Spleen (tissue), 11 donors: ENCODE data around the gene ACSL1. TPM values are rescaled to one million over a fixed set of nuclear protein-coding genes. Genes with fewer than 3 reads are reported as not detected.

ENCODE experiments used
- DNase-seq: peaks from one replicate; pipeline ENCODE4 v3.0.0-alpha.2; 2020
- H3K27ac ChIP-seq, 8 donors: fragments of 200-600 bp; sonication (generic) in 7 of 8; 1 replicate in 4 of 8; 2 replicates in 4 of 8; pipeline versions ENCODE4 v1.5.0 to v1.8.0; 2016 to 2021; ENCODE audit warnings: inconsistent platforms in 4 of 8, mild to moderate bottlenecking in 4 of 8, moderate library complexity in 1 of 8
- H3K27me3 ChIP-seq, 7 donors: fragments of 200-600 bp; sonication (generic) in 6 of 7; replicated peaks in 1 of 7; 1 replicate in 4 of 7; 2 replicates in 3 of 7; pipeline versions ENCODE4 v1.5.0 to v1.8.0; 2016 to 2021; ENCODE audit warnings: inconsistent platforms in 3 of 7, mild to moderate bottlenecking in 1 of 7
- H3K36me3 ChIP-seq, 6 donors: fragments of 200-600 bp; sonication (generic) in 5 of 6; 1 replicate in 4 of 6; 2 replicates in 2 of 6; pipeline versions ENCODE4 v1.5.0 to v1.8.0; 2016 to 2021; ENCODE audit warnings: inconsistent platforms in 2 of 6
- H3K4me1 ChIP-seq, 6 donors: fragments of 200-600 bp; sonication (generic) in 5 of 6; 1 replicate in 3 of 6; 2 replicates in 3 of 6; pipeline versions ENCODE4 v1.5.0 to v1.8.0; 2016 to 2021; ENCODE audit warnings: inconsistent platforms in 3 of 6
- H3K4me3 ChIP-seq, 8 donors: fragments of 200-600 bp; sonication (generic) in 7 of 8; 1 replicate in 4 of 8; 2 replicates in 4 of 8; pipeline versions ENCODE4 v1.5.0 to v1.8.0; 2016 to 2021; ENCODE audit warnings: inconsistent platforms in 4 of 8, mild to moderate bottlenecking in 4 of 8, moderate library complexity in 2 of 8
- H3K9me3 ChIP-seq, 8 donors: fragments of 200-600 bp; sonication (generic) in 7 of 8; 1 replicate in 4 of 8; 2 replicates in 4 of 8; pipeline versions ENCODE4 v1.5.0 to v1.8.0; 2016 to 2021; ENCODE audit warnings: inconsistent platforms in 4 of 8
- POLR2A ChIP-seq, 3 donors: fragments of 450-650 bp; IDR thresholded peaks; one replicate each; pipeline ENCODE4 v1.5.1; 2017; ENCODE audit warnings: antibody characterized with exemption in 3 of 3, mild to moderate bottlenecking in 1 of 3
- POLR2AphosphoS5 ChIP-seq, 3 donors: sonication (generic); formaldehyde crosslinking; IDR thresholded peaks; one replicate each; pipeline ENCODE4 v1.5.1; 2017; ENCODE audit warnings: antibody characterized with exemption in 3 of 3
- WGBS, 5 donors: extraction: QIAGEN DNeasy Blood & Tissue Kit in 3 of 5; methylation state at CpG; one replicate each; pipeline versions ENCODE4 v1.1.5 to v1.1.7; 2013 to 2018; 5-methylcytosine and 5-hydroxymethylcytosine counted together
- intact Hi-C: fragments of 100-400 bp; cut with DNase I; formaldehyde crosslinking; loops from one replicate; pipeline ENCODE4 v1.15.0; 2023; ENCODE audit warnings: low total_unique reads
- polyA plus RNA-seq, 3 donors: library from polyadenylated mRNA; stranded (reverse); fragments of 200-250 nt; gene quantifications; one replicate each; pipeline ENCODE4 v1.2.1, GENCODE V29; 2013
- total RNA-seq, 7 donors: library from RNA; depleted of rRNA in 3 of 7; stranded (reverse); fragments of >200 nt in 3 of 7; fragmentation: NEBNext Ultra II Directional in 4 of 7; extraction: Animal tissue kit (Norgen Biotek cat#: 25700) in 4 of 7; gene quantifications; one replicate each; pipeline versions ENCODE4 v1.1.0 to v1.2.1, GENCODE V29; 2016 to 2021
- TF ChIP-seq, protein P1 (sequence below), 11 experiments: fragments of 200-600 bp in 7 of 11; fragments of 450-650 bp in 4 of 11; sonication (generic) in 4 of 11; IDR thresholded peaks in 8 of 11; conservative IDR thresholded peaks in 3 of 11; 1 replicate in 7 of 11; 2 replicates in 4 of 11; pipeline versions ENCODE4 v1.4.0 to v1.8.0; 2016 to 2021; ENCODE audit warnings: antibody characterized with exemption in 11 of 11, inconsistent platforms in 4 of 11, mild to moderate bottlenecking in 1 of 11
- donor health status: healthy with polysubstance abuse.
- donor health status: DM: no; HTN: no; CAD: no; lungs with moderate emphysema.
- donor health status: DM: no; HTN: no; CAD: no.
- donor health status: Bipolar disorder and iron deficiency.
- donor health status: healthy.
- donor health status: DM: no; HTN: no; CAD: no.
- donor health status: DM: yes; HTN: yes; CAD: no.

The ACSL1 gene
- total and polyA plus RNA-seq, 10 donors, result 17.6 to 333 (median 118) TPM

DNA sequence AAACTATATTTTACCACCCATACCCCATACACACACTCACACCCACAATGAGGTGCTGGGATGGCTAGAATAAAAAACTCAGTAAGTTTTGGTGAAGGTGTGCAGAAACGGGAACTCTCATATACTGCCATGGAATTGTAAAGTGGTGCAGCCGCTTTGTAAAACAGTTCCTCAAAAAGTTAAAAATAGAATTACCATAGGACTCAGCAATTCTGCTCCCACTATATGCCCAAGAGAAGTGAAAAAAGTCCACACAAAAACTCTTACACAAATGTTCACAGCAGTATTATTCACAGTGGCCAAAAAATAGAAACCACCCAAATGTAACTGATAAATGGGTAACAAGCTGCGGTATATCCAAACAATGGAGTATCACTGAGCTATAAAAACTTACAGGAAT is 98.3 kb downstream of the ACSL1 start:
- peaks cover 0 to 5% (median under 1%) of the 10 kb centered on the region in 6 donors for H3K4me1 ChIP-seq
- WGBS, 5 donors, result 78 to 90% (median 87%) methylated on average over 3 of the region's 3 CpGs
- DNase-seq, result no peak
- H3K36me3 ChIP-seq, result peaks cover 0 to 24% (median 0%) of the 10 kb centered on the region in 6 donors
- TF ChIP-seq, protein P1, sequence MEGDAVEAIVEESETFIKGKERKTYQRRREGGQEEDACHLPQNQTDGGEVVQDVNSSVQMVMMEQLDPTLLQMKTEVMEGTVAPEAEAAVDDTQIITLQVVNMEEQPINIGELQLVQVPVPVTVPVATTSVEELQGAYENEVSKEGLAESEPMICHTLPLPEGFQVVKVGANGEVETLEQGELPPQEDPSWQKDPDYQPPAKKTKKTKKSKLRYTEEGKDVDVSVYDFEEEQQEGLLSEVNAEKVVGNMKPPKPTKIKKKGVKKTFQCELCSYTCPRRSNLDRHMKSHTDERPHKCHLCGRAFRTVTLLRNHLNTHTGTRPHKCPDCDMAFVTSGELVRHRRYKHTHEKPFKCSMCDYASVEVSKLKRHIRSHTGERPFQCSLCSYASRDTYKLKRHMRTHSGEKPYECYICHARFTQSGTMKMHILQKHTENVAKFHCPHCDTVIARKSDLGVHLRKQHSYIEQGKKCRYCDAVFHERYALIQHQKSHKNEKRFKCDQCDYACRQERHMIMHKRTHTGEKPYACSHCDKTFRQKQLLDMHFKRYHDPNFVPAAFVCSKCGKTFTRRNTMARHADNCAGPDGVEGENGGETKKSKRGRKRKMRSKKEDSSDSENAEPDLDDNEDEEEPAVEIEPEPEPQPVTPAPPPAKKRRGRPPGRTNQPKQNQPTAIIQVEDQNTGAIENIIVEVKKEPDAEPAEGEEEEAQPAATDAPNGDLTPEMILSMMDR (IDR thresholded peaks at IDR 0.05 in 8 of 11, conservative IDR thresholded peaks at IDR 0.05 in 3 of 11), result no peak
- TF ChIP-seq POLR2A (IDR thresholded peaks at IDR 0.05), result no peak
- no peak for TF ChIP-seq POLR2AphosphoS5 (IDR thresholded peaks at IDR 0.05)
- no peaks in the 10 kb centered on the region for H3K9me3 ChIP-seq
- no peaks in the 10 kb centered on the region for H3K27me3 ChIP-seq
- intact Hi-C loops, result loop anchor here (10.0 kb wide), 1 partner anchor 463 kb away; no protein-coding TSS in a partner anchor
- no peak overlapping the region for H3K27ac ChIP-seq
- no peak overlapping the region for H3K4me3 ChIP-seq

DNA sequence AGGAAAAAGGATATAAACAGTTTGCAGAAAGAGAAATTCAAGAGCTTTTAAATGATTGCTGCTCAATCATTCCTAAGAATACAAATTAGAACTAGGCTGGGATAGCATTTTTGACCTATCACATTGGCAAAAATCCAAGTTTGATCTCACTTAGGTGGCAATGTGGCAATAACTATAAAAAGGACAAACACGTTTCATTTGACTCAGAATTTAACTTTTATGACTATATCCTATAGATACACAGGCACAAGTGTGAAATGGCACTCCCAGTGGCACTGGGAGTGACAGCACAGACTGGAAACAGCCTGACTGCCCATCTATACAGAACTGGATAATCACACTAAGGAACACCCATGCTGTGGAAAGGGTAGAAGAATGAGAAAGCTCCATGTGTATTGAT is 103.0 kb downstream of the ACSL1 start:
- H3K4me3 ChIP-seq, result no peak overlapping the region
- intact Hi-C loops, result loop anchor here (10.0 kb wide), 1 partner anchor 458 kb away; no protein-coding TSS in a partner anchor
- TF ChIP-seq POLR2A (IDR thresholded peaks at IDR 0.05) (no peak), POLR2AphosphoS5 (IDR thresholded peaks at IDR 0.05) (no peak)
- TF ChIP-seq, protein P1 (IDR thresholded peaks at IDR 0.05 in 8 of 11, conservative IDR thresholded peaks at IDR 0.05 in 3 of 11), result no peak
- peaks cover 0 to 5% (median 0%) of the 10 kb centered on the region in 6 donors for H3K4me1 ChIP-seq
- H3K36me3 ChIP-seq, result peaks cover 0 to 34% (median 0%) of the 10 kb centered on the region in 6 donors
- WGBS, 5 donors, result 32 to 79% (median 65%) methylated on average over 1 of the region's 1 CpG
- H3K9me3 ChIP-seq, result peaks cover 0 to 26% (median 15%) of the 10 kb centered on the region in 8 donors
- DNase-seq, result no peak
- no peaks in the 10 kb centered on the region for H3K27me3 ChIP-seq
- no peak overlapping the region for H3K27ac ChIP-seq

DNA sequence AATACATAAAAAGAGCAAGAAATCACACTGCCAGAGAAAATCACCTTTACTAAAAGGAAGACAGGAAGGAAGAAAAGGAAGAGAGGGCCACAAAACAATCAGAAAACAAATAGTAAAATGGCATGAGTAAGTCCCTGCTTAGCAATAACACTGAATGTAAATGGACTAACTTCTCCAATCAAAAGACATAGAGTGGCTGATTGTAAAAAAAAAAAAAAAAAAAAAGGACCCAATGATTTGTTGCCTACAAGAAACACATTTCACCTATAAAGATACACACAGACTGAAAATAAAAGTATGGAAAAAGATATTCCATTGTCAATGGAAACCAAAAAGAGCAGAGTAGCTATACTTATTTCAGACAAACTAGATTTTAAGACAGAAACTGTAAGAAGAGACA is 104.5 kb downstream of the ACSL1 start:
- Histone ChIP-seq H3K36me3 (peaks cover 0 to 39% (median 0%) of the 10 kb centered on the region in 6 donors), H3K4me3 (no peak overlapping the region), H3K9me3 (peaks cover 0 to 26% (median 15%) of the 10 kb centered on the region in 8 donors), H3K27ac (no peak overlapping the region), H3K4me1 (no peaks in the 10 kb centered on the region), H3K27me3 (no peaks in the 10 kb centered on the region)
- intact Hi-C loops, result loop anchor here (10.0 kb wide), 1 partner anchor 456 kb away; no protein-coding TSS in a partner anchor
- DNase-seq, result no peak
- TF ChIP-seq POLR2AphosphoS5 (IDR thresholded peaks at IDR 0.05), result no peak

DNA sequence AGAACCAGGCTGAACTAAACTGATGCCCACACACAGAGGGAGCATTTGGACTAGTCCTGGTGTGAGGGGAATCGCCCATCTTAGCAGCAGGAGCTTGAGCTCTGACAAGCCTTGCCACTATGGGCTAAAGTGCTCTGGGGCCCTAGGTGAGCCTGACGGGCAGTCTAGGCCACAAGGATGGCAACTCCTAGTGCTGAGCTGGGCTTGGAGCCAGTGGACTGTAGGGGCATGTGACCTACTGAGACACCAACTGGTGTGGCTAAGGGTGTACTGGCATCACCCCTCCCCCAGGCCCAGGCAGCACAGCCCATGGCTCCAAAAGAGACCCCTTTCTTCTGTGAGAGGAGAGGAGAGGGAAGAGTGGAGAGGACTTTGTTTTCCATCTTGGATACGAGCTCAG is 106.4 kb downstream of the ACSL1 start:
- Histone ChIP-seq H3K36me3 (peaks cover 0 to 45% (median 0%) of the 10 kb centered on the region in 6 donors), H3K4me1 (no peaks in the 10 kb centered on the region), H3K27me3 (no peaks in the 10 kb centered on the region), H3K27ac (no peak overlapping the region), H3K4me3 (no peak overlapping the region), H3K9me3 (peaks cover 0 to 26% (median 15%) of the 10 kb centered on the region in 8 donors)
- intact Hi-C loops, result no loop called here
- WGBS, 5 donors, result 84 to 100% (median 96%) methylated on average over 2 to 3 of the region's 3 CpGs
- TF ChIP-seq POLR2AphosphoS5 (IDR thresholded peaks at IDR 0.05) (no peak), POLR2A (IDR thresholded peaks at IDR 0.05) (no peak)
- TF ChIP-seq, protein P1 (IDR thresholded peaks at IDR 0.05 in 8 of 11, conservative IDR thresholded peaks at IDR 0.05 in 3 of 11), result no peak
- no peak for DNase-seq
